CD4-positive, alpha-beta T cell treated with Interleukin-17A for 4 hours (primary cell): ENCODE results near the gene TENM4.
"Not testable (repeated sequence)": the region's sequence is repeated elsewhere in the genome, so short reads cannot be mapped to it uniquely, and the experiment has no call there.

Experiments used
- DNase-seq: peaks from one replicate; pipeline ENCODE4 v3.0.0-alpha.2; 2020; ENCODE audit warnings: mixed read lengths

Gene TENM4

GRCh38 chr11:79241852-79242241 lies 199.0 kb downstream of the TENM4 start:
- DNase-seq = no peak

- DNase-seq = no peak
Measured at GRCh38 chr11:79241205-79241851, 199.5 kb downstream of the TENM4 start.

GRCh38 chr11:79237703-79238102 lies 203.1 kb downstream of the TENM4 start:
- DNase-seq = no peak

- no peak for DNase-seq
Measured at GRCh38 chr11:79237091-79237490, 203.7 kb downstream of the TENM4 start.

GRCh38 chr11:79236541-79236971 lies 204.3 kb downstream of the TENM4 start:
- no peak for DNase-seq

GRCh38 chr11:79235696-79236095 lies 205.1 kb downstream of the TENM4 start:
- no peak for DNase-seq

GRCh38 chr11:79232346-79232745 lies 208.5 kb downstream of the TENM4 start:
- no peak for DNase-seq

GRCh38 chr11:79229047-79229446 lies 211.8 kb downstream of the TENM4 start:
- DNase-seq = no peak

- no peak for DNase-seq
Measured at GRCh38 chr11:79227767-79228755, 212.8 kb downstream of the TENM4 start.

- DNase-seq = no peak
Measured at GRCh38 chr11:79227308-79227707, 213.5 kb downstream of the TENM4 start.

- no peak for DNase-seq
Measured at GRCh38 chr11:79226126-79226525, 214.7 kb downstream of the TENM4 start.

- DNase-seq = not testable (repeated sequence)
Measured at GRCh38 chr11:79222163-79222562, 218.7 kb downstream of the TENM4 start.

- DNase-seq = no peak
Measured at GRCh38 chr11:79221444-79222130, 219.2 kb downstream of the TENM4 start.

GRCh38 chr11:79220171-79220570 lies 220.7 kb downstream of the TENM4 start:
- no peak for DNase-seq

- no peak for DNase-seq
Measured at GRCh38 chr11:79219186-79220045, 221.4 kb downstream of the TENM4 start.

GRCh38 chr11:79212741-79213190 lies 228.1 kb downstream of the TENM4 start:
- DNase-seq = no peak

GRCh38 chr11:79209540-79210266 lies 231.1 kb downstream of the TENM4 start:
- DNase-seq = no peak

- DNase-seq = no peak
Measured at GRCh38 chr11:79208126-79208525, 232.7 kb downstream of the TENM4 start.

GRCh38 chr11:79206951-79207350 lies 233.9 kb downstream of the TENM4 start:
- no peak for DNase-seq

GRCh38 chr11:79205786-79206185 lies 235.0 kb downstream of the TENM4 start:
- DNase-seq = no peak

GRCh38 chr11:79201677-79202347 lies 239.0 kb downstream of the TENM4 start:
- DNase-seq = no peak
